GM18519 (cell line): ENCODE measurements around the gene KIF1B.
"Not testable (repeated sequence)": the region's sequence is repeated elsewhere in the genome, so short reads cannot be mapped to it uniquely, and the experiment has no call there.

Experiments
- ATAC-seq: cut with Tn5 transposase; IDR thresholded peaks from one replicate; pipeline ENCODE4 v1.9.1; 2021; ENCODE audit warnings: mild to moderate bottlenecking, moderate library complexity; ENCODE audit not compliant: unreplicated experiment, low FRiP score

The KIF1B gene

DNA sequence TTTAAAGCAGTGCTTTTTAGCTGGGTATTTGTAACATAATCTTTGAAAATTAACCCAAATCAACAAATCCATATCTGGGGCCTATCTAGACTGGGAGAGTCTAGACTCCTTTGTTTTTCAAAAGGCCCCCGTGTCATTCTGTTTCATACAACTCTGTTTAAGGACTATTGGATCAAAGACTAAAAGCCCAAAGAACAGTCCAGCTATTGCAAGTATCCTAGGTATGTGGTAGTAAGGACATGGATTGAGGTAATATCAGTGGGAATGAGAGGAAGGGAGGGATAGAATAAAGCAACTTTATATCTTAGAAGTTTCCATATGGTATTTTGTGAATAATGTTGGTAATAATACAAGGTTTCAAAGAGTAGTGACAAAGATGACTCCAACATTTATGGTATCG, 18.2 kb downstream of the KIF1B start:
- ATAC-seq = no peak

DNA sequence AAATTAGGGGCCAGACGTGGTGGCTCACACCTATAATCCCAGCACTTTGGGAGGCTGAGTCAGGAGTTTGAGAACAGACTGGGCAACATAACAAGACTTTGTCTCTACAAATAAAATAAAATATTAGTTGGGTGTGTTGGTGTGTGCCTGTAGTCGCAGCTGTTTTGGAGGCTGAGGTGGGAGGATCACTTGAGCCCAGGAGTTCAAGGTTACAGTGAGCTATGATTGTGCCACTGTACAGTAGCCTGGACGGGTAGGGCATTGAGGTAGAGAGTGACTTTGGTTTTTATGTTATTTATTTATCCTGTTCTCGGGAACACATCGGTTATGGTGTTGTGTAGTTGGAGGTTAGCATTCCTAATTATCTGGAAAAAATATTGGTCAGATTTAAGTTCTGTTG, 19.5 kb downstream of the KIF1B start:
- ATAC-seq = no peak

DNA sequence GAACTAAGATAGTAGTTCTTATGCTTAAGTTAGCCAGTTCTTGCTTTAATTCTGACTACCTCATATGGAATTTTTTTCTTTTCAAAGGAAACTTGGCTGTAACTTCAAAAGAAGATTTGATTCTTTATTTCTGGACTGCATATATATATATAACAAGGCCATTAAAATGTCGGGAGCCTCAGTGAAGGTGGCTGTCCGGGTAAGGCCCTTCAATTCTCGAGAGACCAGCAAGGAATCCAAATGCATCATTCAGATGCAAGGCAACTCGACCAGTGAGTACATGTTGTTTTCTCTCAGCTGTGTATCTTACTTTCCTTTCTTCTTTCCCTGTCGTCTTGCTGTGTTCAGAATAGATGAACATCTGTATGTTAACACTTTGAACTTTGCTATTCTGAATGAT, 21.8 kb downstream of the KIF1B start:
- no peak for ATAC-seq

DNA sequence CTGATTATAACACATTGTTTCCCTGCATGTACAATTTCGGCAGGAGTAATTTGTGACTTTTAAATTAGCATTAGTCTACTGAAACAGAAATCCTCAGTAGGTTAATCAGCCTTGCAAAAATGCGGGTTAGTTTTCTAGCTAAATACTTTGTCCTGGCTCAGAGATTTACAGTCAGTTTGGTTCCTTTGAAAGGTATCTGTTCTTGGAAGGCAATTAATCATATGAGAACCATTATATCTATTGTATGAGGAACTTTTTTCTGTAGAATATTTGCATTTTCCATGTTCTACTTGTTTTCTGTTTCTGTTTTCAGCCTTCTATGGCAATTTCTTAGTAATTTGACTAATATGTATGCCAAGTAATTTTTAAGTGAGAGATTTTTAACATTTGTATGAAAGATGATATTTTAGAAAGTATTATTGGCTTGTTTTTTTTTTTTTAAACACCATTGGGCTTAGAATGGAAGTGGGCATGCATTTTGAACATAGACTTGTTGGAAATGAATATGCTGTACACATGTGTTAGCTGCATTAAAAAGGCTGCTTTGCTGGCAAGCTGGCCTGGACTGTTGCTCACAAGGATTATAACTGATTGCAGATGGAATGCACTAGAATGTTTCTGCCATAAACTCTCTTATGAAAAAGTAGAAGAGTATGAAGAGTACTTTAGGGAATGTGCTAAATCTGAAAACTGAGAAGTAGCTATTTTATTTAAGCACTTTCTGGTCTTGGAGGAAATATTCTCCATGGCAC, 26.2 kb downstream of the KIF1B start:
- ATAC-seq = no peak

DNA sequence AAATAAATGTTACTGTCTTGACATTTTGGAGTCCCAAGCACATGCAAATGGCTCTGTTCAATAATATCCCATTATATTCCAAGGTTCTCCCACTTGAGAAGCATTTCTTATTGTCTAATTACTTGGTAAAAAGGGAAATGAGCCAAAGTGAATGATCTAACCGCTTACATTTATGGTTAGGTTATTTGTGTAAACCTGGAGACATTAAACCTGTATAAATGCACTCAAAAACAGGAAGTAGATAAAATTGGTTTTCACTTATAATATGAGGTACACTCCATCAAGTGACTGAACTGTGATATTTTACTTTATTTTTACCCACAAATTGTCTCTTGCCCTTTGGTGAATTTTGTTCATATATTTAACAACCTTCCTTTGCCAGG, 26.8 kb downstream of the KIF1B start:
- no peak for ATAC-seq

DNA sequence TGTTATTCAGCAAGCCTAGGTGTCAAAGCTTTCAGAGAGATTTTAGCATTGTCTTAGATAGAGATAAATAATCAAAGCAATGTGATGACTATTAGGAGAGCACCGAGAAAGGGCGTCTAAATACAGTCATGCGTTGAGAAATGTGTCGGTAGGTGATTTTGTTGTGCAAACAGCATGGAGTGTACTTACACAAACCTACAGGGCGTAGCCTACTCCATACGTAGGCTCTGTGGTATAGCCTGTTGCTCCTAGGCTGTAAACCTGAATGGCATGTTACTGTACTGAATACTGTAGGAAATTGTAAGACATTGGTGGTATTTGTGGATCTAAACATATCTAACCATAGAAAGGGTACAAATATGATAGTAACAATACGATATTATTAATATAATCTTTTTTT, 31.8 kb downstream of the KIF1B start:
- ATAC-seq = no peak

DNA sequence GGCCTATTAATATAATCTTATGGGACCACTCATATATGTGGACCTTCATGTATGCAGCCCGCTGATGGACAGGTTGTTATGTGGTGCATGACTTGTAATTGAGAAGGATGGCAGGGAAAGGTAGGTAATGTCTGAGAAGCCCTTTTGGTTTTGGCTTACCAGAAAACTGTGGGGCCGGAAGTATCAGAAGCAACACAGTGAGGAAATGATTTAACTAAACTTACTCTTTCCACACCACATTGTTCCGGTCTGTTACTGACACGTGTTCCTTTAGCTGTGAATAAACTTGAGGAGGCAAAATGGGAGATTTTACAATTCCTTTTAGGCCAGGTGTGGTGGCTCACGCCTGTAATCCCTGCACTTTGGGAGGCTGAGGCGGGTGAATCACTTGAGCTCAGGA, 32.4 kb downstream of the KIF1B start:
- no peak for ATAC-seq

DNA sequence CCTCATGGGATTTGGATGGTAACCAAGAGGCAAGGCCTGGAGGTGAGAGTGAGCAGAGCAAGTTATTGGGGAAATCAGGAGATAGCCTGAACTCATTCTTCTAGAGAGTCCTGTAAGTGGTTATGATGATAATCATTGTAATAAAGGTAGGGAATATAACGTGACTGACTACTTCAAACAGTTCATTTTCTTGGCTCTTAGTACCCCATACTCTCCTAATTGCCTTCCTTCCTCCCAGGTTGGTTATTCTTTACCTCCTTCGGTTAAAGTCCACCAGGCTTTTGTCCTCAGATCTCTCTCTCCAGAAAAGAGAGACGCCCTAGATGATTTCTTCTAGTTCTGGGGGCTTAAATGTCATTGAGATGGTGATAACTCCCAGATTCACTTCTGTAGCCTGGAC, 35.3 kb downstream of the KIF1B start:
- ATAC-seq = no peak

DNA sequence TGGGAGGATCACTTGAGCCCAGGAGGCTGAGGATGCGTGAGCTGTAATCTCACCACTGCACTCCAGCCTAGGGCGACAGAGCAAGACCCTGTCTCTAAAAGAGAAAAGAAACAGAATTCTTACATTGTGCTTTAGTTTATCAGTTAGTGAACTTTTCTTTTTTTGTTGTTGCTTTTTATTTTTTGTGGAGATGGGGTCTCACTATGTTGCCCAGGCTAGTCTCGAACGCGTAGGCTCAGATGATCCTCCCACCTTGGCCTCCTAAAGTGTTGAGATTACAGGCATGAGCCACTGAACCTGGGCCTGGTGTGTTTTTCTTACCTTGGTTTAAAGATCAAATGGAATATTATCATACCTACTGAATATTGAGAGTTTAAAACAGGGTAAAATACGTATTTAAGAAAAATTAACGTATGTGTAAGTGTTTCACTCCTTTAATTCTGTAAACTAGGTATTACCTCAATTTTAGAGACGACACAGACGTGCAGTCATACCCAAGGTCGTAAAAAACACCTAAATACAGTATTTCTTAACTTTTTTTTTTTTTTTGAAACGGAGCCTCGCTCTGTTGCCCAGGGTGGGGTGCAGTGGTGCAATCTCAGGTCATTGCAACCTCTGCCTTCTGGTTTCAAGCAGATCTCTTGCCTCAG, 39.6 kb downstream of the KIF1B start:
- ATAC-seq = no peak

DNA sequence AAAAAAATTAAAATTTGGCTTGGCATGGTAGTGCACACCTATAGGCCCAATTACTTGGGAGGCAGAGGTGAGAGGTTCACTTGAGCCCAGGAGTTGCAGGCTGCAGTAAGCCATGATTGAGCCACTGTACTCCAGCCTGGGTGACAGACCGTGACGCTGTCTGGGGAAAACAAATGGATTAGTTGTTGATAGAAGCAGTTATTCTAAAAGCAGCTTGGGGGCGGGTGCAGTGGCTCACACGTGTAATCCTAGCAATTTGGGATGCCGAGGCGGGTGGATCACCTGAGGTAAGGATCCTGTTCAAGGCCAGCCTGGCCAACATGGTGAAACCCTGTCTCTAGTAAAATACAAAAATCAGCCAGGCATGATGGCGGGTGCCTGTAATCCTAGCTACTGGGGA, 40.3 kb downstream of the KIF1B start:
- no peak for ATAC-seq

DNA sequence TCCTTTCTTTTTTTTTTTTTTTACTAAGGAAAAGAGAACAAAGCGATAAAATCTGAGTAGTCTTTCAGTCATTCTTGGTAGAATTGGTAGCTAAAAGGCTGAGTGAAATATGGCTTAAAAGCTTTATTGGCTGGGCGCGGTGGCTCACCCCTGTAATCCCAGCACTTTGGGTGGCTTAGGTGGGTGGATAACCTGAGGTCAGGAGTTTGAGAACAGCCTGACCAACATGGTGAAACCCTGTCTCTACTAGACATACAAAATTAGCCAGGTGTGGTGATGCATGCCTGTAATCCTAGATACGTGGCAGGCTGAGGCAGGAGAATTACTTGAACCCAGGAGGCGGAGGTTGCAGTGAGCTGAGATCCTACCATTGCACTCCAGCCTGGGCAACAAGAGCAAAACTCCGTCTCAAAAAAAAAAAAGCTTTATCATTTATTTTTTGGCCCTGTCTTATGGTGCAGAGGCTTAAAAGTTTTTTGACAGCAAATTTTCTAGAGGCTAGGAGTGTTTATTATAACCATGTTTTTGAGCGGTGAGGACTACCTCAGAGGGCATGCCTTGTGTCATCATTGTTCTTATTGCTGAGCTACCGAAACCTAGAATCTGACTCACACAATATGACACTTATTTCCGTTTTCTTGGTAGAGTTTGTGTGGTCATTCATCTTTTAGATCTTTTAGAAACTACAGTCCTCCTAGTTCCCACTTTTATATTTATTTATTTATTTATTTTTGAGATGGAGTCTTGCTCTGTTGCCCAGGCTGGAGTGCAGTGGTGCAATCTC, 41.1 kb downstream of the KIF1B start:
- ATAC-seq = not testable (repeated sequence)

DNA sequence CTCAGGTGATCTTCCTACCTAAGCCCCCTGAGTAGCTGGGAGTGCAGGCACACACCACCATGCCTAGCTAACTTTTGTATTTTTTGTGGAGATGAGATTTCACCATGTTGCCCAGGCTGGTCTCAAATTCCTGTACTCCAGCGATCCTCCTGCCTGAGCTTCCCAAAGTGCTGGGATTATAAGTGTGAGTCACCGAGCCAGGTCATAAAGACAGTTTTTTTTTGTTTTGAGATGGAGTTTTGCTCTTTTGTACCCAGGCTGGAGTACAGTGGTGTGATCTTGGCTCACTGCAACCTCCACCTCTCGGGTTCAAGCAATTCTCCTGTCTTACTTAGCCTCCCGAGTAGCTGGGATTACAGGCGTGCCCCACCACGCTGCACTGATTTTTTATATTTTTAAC, 42.1 kb downstream of the KIF1B start:
- no peak for ATAC-seq

DNA sequence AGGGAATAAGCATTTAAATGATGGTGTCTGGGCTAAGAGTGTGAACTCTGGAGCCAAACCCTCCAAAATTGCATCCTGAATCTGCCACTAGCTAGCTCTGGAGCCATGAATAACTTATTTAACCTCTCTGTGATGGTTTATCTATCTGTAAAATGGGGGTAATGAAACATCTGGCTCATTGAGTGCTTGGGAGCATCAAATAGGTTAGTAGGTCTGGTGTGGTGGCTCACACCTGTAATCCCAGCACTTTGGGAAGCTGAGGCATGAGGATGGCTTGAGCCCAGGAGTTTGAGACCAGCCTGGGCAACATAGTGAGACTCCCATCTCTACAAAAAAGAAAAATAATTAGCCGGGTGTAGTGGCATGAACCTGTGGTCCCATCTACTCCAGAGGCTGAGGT, 42.8 kb downstream of the KIF1B start:
- ATAC-seq = no peak

DNA sequence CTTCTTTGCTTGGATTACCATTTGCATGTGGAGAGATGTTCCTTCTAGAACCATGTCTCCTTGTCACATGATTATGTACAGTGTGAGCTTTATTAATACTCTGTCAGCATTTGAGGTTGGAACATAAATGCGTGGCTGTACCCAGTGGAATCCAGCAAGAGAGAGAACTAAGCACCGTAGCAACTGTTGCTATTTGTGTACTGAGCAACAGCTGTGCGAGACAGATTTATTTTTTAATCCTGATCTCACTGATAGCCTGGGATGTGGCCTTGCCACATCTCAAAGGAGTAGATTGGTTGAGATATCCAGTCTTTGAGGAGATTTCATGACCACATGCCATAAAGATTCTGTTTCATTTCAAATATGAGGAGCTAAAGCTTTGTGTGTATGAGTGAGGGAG, 43.4 kb downstream of the KIF1B start:
- no peak for ATAC-seq

DNA sequence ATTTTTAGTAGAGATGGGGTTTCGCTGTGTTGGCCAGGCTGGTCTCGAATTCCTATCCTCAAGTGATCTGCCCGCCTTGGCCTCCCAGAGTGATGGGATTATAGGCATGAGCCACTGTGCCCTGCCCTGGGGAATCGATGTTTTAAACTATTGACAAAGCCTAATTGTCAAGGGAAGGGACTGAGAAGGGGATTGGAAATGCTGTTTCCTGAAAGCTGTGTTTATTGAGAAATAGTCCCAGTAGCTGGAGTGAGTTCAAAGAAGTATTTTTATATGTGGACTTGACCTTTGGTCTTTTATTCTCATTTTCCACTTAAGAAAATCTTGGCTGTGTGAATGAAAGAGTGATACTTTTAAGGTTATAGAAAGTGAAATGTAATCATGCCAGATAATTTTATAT, 47.5 kb downstream of the KIF1B start:
- ATAC-seq = no peak

DNA sequence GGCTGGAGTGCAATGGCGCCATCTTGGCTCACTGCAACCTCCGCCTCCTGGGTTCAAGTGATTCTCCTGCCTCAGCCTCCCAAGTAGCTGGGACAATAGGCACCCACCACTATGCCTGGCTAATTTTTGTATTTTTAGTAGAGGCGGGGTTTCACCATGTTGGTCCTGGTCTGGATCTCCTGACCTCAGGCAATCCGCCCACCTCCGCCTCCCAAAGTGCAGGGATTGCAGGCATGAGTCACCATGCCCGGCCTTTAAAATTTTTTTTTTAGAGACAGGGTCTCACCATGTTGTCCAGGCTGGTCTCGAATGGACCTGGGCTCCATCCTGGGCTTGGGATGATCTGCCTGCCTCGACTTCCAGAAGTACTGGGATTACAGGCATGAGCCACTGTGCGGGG, 49.2 kb downstream of the KIF1B start:
- not testable (repeated sequence) for ATAC-seq

DNA sequence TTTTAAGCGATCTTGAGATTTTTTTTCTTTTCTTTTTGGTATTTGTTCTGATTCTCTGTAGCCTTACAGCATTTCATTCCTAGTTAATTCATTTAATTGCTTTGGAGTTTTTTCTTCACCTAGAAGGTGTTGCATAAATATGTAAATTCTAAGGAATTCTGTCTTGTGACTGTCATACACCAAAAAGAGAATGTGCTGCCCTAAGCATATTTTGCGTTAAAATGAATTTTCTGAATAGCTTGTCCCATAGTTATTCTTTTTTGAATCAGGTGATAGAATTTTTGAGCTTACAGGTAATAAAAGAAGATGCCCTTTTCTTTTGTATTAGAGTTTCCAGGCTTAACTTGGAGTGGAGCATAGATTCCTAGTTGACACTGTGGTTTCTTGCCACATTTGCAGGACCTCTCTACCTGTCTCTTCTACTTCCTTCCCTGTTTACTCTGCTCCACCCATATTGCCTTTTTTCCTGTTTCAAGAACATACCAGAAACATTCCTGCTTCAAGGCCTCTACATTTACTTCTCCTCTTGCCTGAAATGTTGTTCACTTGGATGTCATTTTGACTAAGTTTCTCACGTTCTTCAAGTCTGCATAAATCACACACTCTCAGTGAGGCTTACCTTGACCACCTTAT, 53.2 kb downstream of the KIF1B start:
- ATAC-seq = no peak

DNA sequence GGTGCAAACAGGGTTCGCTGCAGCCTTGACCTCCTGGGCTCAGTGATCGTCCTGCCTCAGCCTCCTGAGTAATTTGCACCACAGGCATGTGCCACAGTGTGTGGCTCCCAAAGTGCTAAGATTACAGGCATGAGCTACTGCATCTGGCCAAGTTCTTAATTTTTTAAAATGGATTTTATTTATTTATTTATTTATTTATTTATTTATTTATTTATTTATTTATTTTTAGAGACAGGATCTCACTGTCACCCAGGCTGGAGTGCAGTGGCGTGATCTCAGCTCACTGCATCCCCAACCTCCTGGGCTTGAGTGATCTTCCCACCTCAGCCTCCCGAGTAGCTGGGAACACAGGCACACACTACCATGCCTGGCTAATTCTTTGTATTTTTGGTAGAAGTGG, 54.7 kb downstream of the KIF1B start:
- no peak for ATAC-seq

DNA sequence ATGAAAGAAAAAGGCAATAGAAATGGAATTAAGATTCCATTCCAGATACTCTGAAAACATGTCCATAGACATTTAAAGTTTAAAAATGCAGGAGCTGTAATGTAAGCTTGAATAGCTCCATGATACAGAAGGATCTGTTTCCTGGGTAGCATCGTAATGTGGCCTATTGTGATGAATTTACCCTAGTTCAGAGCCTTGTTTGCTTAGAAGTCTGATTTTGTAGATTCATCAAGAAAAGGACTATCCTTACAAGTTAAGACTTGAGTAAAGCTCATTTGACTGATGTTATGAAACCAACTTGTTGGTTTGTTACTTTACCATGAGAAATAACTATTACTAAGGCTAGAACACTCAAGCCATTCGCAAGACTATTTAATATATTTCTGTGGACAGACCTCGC, 55.5 kb downstream of the KIF1B start:
- no peak for ATAC-seq

DNA sequence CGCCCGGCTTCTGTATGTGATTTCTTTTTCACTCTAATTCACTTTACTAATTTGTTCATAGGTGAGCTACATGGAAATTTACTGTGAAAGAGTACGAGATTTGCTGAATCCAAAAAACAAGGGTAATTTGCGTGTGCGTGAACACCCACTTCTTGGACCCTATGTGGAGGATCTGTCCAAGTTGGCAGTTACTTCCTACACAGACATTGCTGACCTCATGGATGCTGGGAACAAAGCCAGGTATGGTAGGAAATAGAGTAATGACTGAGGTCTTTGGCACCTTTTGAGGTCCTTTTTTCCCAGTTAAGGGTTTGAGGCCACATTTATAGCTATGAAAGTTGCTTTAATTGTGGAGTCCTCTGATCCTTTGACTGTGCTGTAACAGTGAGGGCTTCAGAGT, 56.9 kb downstream of the KIF1B start:
- ATAC-seq = no peak

DNA sequence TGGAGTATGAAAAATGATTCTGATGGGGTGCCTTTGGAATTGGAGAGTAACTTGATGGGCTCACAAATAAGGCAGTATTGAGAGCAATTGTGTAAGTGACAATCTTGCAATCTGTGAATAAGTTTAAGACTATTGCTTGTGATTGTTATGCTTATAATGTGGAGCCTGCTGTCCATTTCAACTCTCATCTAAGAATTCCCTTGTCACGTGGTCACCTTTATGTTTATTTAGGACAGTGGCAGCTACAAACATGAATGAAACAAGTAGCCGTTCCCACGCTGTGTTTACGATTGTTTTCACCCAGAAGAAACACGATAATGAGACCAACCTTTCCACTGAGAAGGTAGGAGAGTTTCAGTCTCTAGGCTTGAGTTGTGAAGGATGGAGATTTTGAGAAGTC, 57.6 kb downstream of the KIF1B start:
- ATAC-seq = no peak
